GM12801 (cell line): Measurements from ENCODE around the gene PPP4R1.

ENCODE experiments used
- TF ChIP-seq, protein P1 (sequence below): IDR thresholded peaks from one replicate; pipeline ENCODE4 v1.5.1; 2011; ENCODE audit warnings: control low read depth; ENCODE audit not compliant: insufficient read length; ENCODE audit errors: extremely low read depth

The PPP4R1 gene

GRCh38 chr18:9530226-9531009 lies 83.9 kb downstream of the PPP4R1 start:
- TF ChIP-seq, protein P1, sequence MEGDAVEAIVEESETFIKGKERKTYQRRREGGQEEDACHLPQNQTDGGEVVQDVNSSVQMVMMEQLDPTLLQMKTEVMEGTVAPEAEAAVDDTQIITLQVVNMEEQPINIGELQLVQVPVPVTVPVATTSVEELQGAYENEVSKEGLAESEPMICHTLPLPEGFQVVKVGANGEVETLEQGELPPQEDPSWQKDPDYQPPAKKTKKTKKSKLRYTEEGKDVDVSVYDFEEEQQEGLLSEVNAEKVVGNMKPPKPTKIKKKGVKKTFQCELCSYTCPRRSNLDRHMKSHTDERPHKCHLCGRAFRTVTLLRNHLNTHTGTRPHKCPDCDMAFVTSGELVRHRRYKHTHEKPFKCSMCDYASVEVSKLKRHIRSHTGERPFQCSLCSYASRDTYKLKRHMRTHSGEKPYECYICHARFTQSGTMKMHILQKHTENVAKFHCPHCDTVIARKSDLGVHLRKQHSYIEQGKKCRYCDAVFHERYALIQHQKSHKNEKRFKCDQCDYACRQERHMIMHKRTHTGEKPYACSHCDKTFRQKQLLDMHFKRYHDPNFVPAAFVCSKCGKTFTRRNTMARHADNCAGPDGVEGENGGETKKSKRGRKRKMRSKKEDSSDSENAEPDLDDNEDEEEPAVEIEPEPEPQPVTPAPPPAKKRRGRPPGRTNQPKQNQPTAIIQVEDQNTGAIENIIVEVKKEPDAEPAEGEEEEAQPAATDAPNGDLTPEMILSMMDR, result no peak

DNA sequence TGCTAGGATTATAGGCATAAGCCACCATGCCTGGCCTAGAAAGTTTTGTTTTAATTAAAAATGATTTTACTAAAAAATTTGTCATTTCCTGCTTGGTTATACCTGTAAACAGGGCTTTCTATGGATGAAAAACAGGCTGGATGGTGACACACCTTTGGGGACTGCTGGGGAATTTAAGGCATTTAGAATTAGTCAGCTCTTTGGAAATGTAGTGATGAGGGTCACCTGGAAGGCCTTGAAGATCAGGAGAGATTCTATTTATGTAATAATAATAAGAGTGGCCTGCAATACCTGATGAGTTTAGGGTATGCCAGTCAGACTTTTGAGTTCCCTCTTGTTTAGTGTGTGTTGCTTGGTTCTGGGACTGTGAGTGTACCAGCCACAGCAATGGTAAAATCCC lies 87.9 kb downstream of the PPP4R1 start:
- TF ChIP-seq, protein P1, result no peak

DNA sequence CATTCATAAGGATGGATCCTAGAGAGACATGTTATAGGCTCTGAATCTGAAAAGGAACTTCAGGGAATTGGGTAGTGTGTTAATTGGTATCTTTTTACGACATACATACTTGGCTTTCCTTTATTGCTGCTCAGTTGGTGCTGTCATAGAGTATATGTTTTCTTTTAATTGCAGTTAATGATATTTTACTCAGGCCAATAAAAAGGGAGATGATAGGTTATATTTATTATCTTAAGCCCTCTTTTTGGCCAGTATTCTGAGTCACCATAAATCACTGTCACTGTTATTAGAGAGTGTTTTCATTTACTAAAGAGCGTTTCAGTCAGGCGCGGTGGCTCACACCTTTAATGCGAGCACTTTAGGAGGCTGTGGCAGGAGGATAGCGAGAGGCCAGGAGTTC lies 91.4 kb downstream of the PPP4R1 start:
- TF ChIP-seq, protein P1, result no peak

- TF ChIP-seq, protein P1, result no peak
Observed at GRCh38 chr18:9521770-9522169, 92.6 kb downstream of the PPP4R1 start.

GRCh38 chr18:9520666-9521065 lies 93.7 kb downstream of the PPP4R1 start:
- TF ChIP-seq, protein P1, result no peak

GRCh38 chr18:9519399-9519798 lies 95.0 kb downstream of the PPP4R1 start:
- TF ChIP-seq, protein P1, result no peak

DNA sequence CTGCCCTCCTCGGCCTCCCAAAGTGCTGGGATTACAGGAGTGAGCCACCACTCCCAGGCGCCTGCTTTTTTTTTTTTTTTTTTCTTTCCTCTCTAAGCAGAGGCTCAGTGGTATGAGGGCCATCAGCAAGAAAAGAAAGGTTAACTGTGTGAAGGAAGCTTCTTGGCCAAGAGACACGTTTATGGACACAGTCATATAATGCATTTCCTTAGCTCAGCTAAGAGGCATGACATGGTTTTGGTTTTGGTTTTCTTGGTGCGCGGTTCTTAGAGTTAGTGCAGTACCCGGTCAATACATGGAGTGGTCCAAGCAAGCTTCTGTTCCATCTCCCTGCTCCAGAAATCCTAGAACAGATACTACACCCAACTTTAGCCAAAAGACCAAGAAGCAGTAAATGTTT lies 96.5 kb downstream of the PPP4R1 start:
- TF ChIP-seq, protein P1, result no peak
